ENCODE results near the gene THBS1. TPM values are rescaled to one million over a fixed set of nuclear protein-coding genes. Genes with fewer than 3 reads are reported as not detected.

The THBS1 gene
- total and polyA plus RNA-seq, 2 donors, result 9.0 to 26.2 TPM

DNA sequence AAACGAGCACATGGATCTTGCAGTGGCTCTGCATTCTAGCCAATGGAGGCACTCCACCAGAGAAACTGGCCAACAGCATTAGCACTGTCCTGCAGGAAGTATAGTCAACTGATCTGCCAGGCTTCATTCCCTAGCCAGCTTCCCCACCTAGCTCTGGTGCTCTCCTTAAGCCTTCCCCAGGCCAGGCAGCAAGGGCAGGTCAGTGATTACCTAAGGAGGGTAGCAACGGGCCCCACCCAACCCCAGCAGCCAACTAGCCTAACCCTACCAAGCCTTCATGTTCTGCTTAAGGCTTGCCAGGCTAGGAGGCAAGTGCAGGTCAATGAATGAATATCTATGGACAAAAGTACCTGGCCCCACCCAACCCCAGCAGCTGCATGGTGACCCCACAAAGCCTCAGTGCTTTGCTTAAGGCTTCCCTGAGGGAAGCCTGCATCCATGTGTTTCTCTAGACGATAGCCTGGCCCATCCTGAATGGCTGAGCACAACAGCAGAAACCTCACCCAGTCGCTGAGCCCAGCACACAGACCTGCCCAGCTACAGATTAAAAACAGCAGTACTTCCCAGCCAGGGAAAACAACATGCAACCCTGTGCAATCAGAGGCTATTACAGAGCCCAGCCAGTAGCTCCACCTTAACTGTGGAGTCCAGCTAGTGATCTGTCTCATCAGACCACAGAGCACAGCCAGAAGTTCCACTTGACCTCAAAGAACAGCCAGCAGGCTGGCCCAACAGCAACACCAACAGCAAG, 28.5 kb downstream of the THBS1 start:
- no peaks in the 10 kb centered on the region for H3K4me1 ChIP-seq (ENCODE audit: control insufficient read depth in 2 of 2, insufficient read depth in 2 of 2, low read length in 2 of 2)
- no peaks in the 10 kb centered on the region for H3K36me3 ChIP-seq (ENCODE audit: control insufficient read depth in 2 of 2, insufficient read depth in 2 of 2, low read length in 1 of 2)
- DNase-seq (ENCODE audit: low read depth in 6 of 9, low spot score in 9 of 9), result no peak
- H3K4me3 ChIP-seq (ENCODE audit: low read length in 2 of 2), result no peak overlapping the region
- H3K27ac ChIP-seq (ENCODE audit: low read depth in 1 of 2, low read length in 1 of 2), result no peak overlapping the region
- WGBS, result 91% methylated on average over 4 of the region's 4 CpGs
- no peaks in the 10 kb centered on the region for H3K27me3 ChIP-seq (ENCODE audit: control insufficient read depth in 2 of 2, insufficient read depth in 1 of 2, low read length in 1 of 2)
- peaks cover 0 to 3% of the 10 kb centered on the region in 2 donors for H3K9me3 ChIP-seq (ENCODE audit: control insufficient read depth in 2 of 2, insufficient read depth in 1 of 2, low read length in 1 of 2)

DNA sequence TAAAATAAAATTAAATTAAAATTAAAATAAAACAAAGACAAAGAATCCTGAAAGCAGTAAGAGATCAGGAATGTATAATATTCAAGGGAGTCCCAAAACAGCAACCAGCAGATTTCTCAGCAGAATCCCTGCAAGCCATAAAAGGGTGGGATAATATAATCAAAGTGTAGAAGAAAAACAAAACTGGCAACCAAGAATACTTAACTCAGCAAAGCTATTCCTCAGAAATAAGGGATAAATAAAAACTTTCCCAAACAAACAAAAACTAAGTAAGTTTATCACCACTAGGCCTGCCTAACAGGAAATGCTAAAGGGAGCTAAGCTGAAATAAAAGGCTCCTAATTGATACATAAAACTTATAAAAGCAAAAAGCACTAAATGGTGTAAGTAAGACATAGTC, 29.8 kb downstream of the THBS1 start:
- Histone ChIP-seq H3K4me1 (ENCODE audit: control insufficient read depth in 2 of 2, insufficient read depth in 2 of 2, low read length in 2 of 2) (no peaks in the 10 kb centered on the region), H3K4me3 (ENCODE audit: low read length in 2 of 2) (no peak overlapping the region), H3K27me3 (ENCODE audit: control insufficient read depth in 2 of 2, insufficient read depth in 1 of 2, low read length in 1 of 2) (no peaks in the 10 kb centered on the region), H3K36me3 (ENCODE audit: control insufficient read depth in 2 of 2, insufficient read depth in 2 of 2, low read length in 1 of 2) (no peaks in the 10 kb centered on the region), H3K27ac (ENCODE audit: low read depth in 1 of 2, low read length in 1 of 2) (no peak overlapping the region), H3K9me3 (ENCODE audit: control insufficient read depth in 2 of 2, insufficient read depth in 1 of 2, low read length in 1 of 2) (peaks cover 0 to 3% of the 10 kb centered on the region in 2 donors)
- DNase-seq (ENCODE audit: low read depth in 6 of 9, low spot score in 9 of 9), result no peak

- H3K9me3 ChIP-seq (ENCODE audit: control insufficient read depth in 2 of 2, insufficient read depth in 1 of 2, low read length in 1 of 2), result peaks cover 0 to 3% of the 10 kb centered on the region in 2 donors
- no peaks in the 10 kb centered on the region for H3K27me3 ChIP-seq (ENCODE audit: control insufficient read depth in 2 of 2, insufficient read depth in 1 of 2, low read length in 1 of 2)
- no peaks in the 10 kb centered on the region for H3K4me1 ChIP-seq (ENCODE audit: control insufficient read depth in 2 of 2, insufficient read depth in 2 of 2, low read length in 2 of 2)
- no peak overlapping the region for H3K27ac ChIP-seq (ENCODE audit: low read depth in 1 of 2, low read length in 1 of 2)
- DNase-seq (ENCODE audit: low read depth in 6 of 9, low spot score in 9 of 9), result no peak
- H3K4me3 ChIP-seq (ENCODE audit: low read length in 2 of 2), result no peak overlapping the region
- H3K36me3 ChIP-seq (ENCODE audit: control insufficient read depth in 2 of 2, insufficient read depth in 2 of 2, low read length in 1 of 2), result no peaks in the 10 kb centered on the region
Measured at GRCh38 chr15:39613271-39613670, 32.4 kb downstream of the THBS1 start.

GRCh38 chr15:39613861-39614260, 33.0 kb downstream of the THBS1 start:
- H3K4me1 ChIP-seq (ENCODE audit: control insufficient read depth in 2 of 2, insufficient read depth in 2 of 2, low read length in 2 of 2), result no peaks in the 10 kb centered on the region
- H3K9me3 ChIP-seq (ENCODE audit: control insufficient read depth in 2 of 2, insufficient read depth in 1 of 2, low read length in 1 of 2), result peaks cover 0 to 3% of the 10 kb centered on the region in 2 donors
- H3K4me3 ChIP-seq (ENCODE audit: low read length in 2 of 2), result no peak overlapping the region
- no peaks in the 10 kb centered on the region for H3K27me3 ChIP-seq (ENCODE audit: control insufficient read depth in 2 of 2, insufficient read depth in 1 of 2, low read length in 1 of 2)
- H3K36me3 ChIP-seq (ENCODE audit: control insufficient read depth in 2 of 2, insufficient read depth in 2 of 2, low read length in 1 of 2), result no peaks in the 10 kb centered on the region
- 97% methylated on average over 2 of the region's 2 CpGs for WGBS
- H3K27ac ChIP-seq (ENCODE audit: low read depth in 1 of 2, low read length in 1 of 2), result no peak overlapping the region
- DNase-seq (ENCODE audit: low read depth in 6 of 9, low spot score in 9 of 9), result no peak

- 92% methylated on average over 6 of the region's 6 CpGs for WGBS
- H3K4me3 ChIP-seq (ENCODE audit: low read length in 2 of 2), result no peak overlapping the region
- no peaks in the 10 kb centered on the region for H3K27me3 ChIP-seq (ENCODE audit: control insufficient read depth in 2 of 2, insufficient read depth in 1 of 2, low read length in 1 of 2)
- DNase-seq (ENCODE audit: low read depth in 6 of 9, low spot score in 9 of 9), result no peak
- no peak overlapping the region for H3K27ac ChIP-seq (ENCODE audit: low read depth in 1 of 2, low read length in 1 of 2)
- H3K36me3 ChIP-seq (ENCODE audit: control insufficient read depth in 2 of 2, insufficient read depth in 2 of 2, low read length in 1 of 2), result no peaks in the 10 kb centered on the region
- H3K4me1 ChIP-seq (ENCODE audit: control insufficient read depth in 2 of 2, insufficient read depth in 2 of 2, low read length in 2 of 2), result no peaks in the 10 kb centered on the region
- H3K9me3 ChIP-seq (ENCODE audit: control insufficient read depth in 2 of 2, insufficient read depth in 1 of 2, low read length in 1 of 2), result no peaks in the 10 kb centered on the region
Measured at GRCh38 chr15:39616731-39617455, 36.0 kb downstream of the THBS1 start.

DNA sequence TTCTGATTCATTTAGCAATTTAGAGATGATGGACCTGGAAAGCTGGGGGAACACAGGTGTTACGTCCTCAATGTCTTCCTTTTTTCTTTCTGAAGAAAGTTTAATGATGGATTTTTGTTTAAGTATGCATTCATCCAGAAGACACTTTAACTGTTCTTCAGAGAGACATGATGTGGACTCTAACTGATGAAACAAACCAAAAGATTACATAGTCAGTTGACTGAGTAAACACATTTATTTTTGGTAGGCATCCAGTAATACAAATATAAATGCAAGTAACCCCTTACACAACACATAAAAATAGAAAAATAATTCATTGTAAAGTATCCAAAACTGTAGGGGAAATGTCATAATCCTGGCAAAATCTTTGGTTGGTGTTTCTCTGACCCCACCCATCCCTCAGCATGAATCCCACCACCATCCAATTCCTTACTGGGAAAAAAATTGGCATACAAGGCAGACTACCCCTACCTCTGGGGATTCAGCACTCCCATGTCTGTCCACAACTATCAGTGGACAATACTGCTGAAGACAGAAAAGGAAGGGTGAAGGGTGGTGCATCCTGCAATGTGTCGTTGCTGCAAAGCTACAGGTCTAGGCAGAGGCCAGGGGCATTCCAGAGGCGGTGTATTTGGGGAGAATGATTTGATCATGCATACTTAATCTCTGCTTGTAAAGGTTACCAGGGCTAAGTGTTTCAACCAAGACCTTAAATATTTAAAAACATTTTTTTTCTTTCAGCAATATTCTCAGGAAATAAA, 37.4 kb downstream of the THBS1 start:
- Histone ChIP-seq H3K27ac (ENCODE audit: low read depth in 1 of 2, low read length in 1 of 2) (no peak overlapping the region), H3K27me3 (ENCODE audit: control insufficient read depth in 2 of 2, insufficient read depth in 1 of 2, low read length in 1 of 2) (no peaks in the 10 kb centered on the region), H3K9me3 (ENCODE audit: control insufficient read depth in 2 of 2, insufficient read depth in 1 of 2, low read length in 1 of 2) (no peaks in the 10 kb centered on the region), H3K4me1 (ENCODE audit: control insufficient read depth in 2 of 2, insufficient read depth in 2 of 2, low read length in 2 of 2) (no peaks in the 10 kb centered on the region), H3K36me3 (ENCODE audit: control insufficient read depth in 2 of 2, insufficient read depth in 2 of 2, low read length in 1 of 2) (no peaks in the 10 kb centered on the region), H3K4me3 (ENCODE audit: low read length in 2 of 2) (no peak overlapping the region)
- no peak for DNase-seq (ENCODE audit: low read depth in 6 of 9, low spot score in 9 of 9)
- 94% methylated on average over 3 of the region's 3 CpGs for WGBS

DNA sequence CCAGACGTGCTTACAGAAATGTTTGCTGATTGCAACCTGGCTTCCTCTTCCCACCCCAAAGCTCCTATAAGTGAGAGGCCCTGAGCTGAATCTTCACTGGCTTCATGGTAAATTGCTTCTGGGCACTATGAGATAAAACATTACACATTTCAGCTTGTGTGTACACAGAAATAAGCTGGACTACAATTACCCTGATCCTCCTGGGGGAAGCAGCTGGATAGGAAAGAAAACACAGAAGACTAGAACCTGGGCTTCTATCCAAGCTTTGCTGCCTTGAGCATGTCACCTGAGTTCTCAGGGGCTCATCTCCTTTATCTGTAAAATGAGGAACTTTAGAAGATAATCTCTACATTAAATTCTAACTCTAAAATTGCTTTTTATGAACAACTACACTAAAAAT, 40.3 kb downstream of the THBS1 start:
- Histone ChIP-seq H3K4me1 (ENCODE audit: control insufficient read depth in 2 of 2, insufficient read depth in 2 of 2, low read length in 2 of 2) (peaks cover 3 to 6% of the 10 kb centered on the region in 2 donors), H3K27ac (ENCODE audit: low read depth in 1 of 2, low read length in 1 of 2) (no peak overlapping the region), H3K27me3 (ENCODE audit: control insufficient read depth in 2 of 2, insufficient read depth in 1 of 2, low read length in 1 of 2) (no peaks in the 10 kb centered on the region), H3K36me3 (ENCODE audit: control insufficient read depth in 2 of 2, insufficient read depth in 2 of 2, low read length in 1 of 2) (no peaks in the 10 kb centered on the region), H3K9me3 (ENCODE audit: control insufficient read depth in 2 of 2, insufficient read depth in 1 of 2, low read length in 1 of 2) (no peaks in the 10 kb centered on the region), H3K4me3 (ENCODE audit: low read length in 2 of 2) (no peak overlapping the region)
- no peak for DNase-seq (ENCODE audit: low read depth in 6 of 9, low spot score in 9 of 9)
- 92% methylated on average over 1 of the region's 1 CpG for WGBS

DNA sequence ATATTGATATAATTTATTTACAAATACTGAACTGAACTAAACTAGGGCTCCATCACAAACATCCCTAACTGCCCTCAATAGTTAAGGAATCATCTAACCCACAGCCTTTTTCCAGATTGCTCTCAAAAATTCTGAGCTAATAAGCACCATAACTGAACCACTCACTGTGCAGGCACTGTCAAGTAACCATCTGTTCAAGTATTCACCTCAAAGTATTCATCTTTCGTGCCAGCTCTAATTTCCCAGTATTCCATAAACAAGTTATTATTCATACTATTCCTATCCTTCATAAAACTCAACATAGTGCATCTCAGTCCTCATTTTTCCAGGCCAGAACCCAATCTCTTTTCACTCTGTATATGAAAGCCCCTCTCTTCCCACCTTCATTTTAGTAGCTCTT, 41.1 kb downstream of the THBS1 start:
- Histone ChIP-seq H3K4me3 (ENCODE audit: low read length in 2 of 2) (no peak overlapping the region), H3K9me3 (ENCODE audit: control insufficient read depth in 2 of 2, insufficient read depth in 1 of 2, low read length in 1 of 2) (no peaks in the 10 kb centered on the region), H3K4me1 (ENCODE audit: control insufficient read depth in 2 of 2, insufficient read depth in 2 of 2, low read length in 2 of 2) (peaks cover 3 to 6% of the 10 kb centered on the region in 2 donors), H3K27me3 (ENCODE audit: control insufficient read depth in 2 of 2, insufficient read depth in 1 of 2, low read length in 1 of 2) (no peaks in the 10 kb centered on the region), H3K27ac (ENCODE audit: low read depth in 1 of 2, low read length in 1 of 2) (no peak overlapping the region), H3K36me3 (ENCODE audit: control insufficient read depth in 2 of 2, insufficient read depth in 2 of 2, low read length in 1 of 2) (no peaks in the 10 kb centered on the region)
- DNase-seq (ENCODE audit: low read depth in 6 of 9, low spot score in 9 of 9), result no peak
- 94% methylated on average over 1 of the region's 1 CpG for WGBS

All from thymus (tissue), 11 donors.